Lower lobe of right lung (tissue), 2 donors: ENCODE results near the gene SH2D6. TPM values are rescaled to one million over a fixed set of nuclear protein-coding genes. Genes with fewer than 3 reads are reported as not detected.

ENCODE experiments used
- ATAC-seq, 2 donors: fragments of 200-7000 bp; cut with Tn5 transposase; one replicate each; pipeline ENCODE4 v1.9.1; 2020 to 2022; ENCODE audit warnings: mild to moderate bottlenecking in 2 of 2, moderate library complexity in 2 of 2
- DNase-seq: peaks from one replicate; pipeline ENCODE4 v3.0.0-alpha.2; 2020
- H3K27ac ChIP-seq: fragments of 200-600 bp; one replicate; pipeline ENCODE4 v1.8.0; 2022
- H3K27me3 ChIP-seq: fragments of 200-600 bp; one replicate; pipeline ENCODE4 v1.8.0; 2022; ENCODE audit warnings: low read depth
- H3K36me3 ChIP-seq: fragments of 200-600 bp; one replicate; pipeline ENCODE4 v1.8.0; 2022; ENCODE audit warnings: mild to moderate bottlenecking
- H3K4me1 ChIP-seq: fragments of 200-600 bp; one replicate; pipeline ENCODE4 v1.8.0; 2022
- H3K4me3 ChIP-seq: fragments of 200-600 bp; one replicate; pipeline ENCODE4 v1.8.0; 2022; ENCODE audit warnings: mild to moderate bottlenecking
- H3K9me3 ChIP-seq: fragments of 200-600 bp; one replicate; pipeline ENCODE4 v1.8.0; 2022
- intact Hi-C: fragments of 100-400 bp; cut with DNase I; formaldehyde crosslinking; loops from one replicate; pipeline ENCODE4 v1.11.0; 2022
- total RNA-seq: library from RNA; stranded (reverse); fragmentation: NEBNext Ultra II Directional; extraction: Animal tissue kit (Norgen Biotek cat#: 25700); gene quantifications from one replicate; pipeline ENCODE4 v1.2.1, GENCODE V29; 2021
- TF ChIP-seq, protein P1 (sequence below): fragments of 200-600 bp; IDR thresholded peaks from one replicate; pipeline ENCODE4 v1.8.0; 2022; ENCODE audit warnings: antibody characterized with exemption, mild to moderate bottlenecking
- donor health status: DM: no; HTN: yes; CAD: no; lungs with severe emphysema.

Gene SH2D6
- total RNA-seq, 1 donor from 2014 or later, result 0.97 TPM

DNA sequence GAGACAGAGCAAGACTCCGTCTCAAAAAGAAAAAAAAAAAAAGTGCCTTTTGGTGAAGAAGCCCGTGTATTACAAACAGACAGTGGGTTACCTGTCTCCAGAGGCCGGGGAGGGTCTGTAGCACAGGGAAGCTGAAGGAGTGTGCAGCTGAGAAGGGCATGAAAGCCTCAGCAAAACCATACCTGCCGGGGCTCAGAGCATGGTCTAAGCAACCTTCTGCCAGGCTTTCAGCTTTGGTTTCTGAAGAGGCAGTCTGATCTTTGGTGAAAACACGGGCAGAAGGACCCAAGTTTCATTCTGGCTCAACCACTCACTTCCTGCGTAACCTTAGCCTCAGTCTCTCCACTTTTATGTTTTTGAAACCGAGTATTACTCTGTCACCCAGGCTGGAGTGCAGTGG, 21.5 kb downstream of the SH2D6 start:
- TF ChIP-seq, protein P1, sequence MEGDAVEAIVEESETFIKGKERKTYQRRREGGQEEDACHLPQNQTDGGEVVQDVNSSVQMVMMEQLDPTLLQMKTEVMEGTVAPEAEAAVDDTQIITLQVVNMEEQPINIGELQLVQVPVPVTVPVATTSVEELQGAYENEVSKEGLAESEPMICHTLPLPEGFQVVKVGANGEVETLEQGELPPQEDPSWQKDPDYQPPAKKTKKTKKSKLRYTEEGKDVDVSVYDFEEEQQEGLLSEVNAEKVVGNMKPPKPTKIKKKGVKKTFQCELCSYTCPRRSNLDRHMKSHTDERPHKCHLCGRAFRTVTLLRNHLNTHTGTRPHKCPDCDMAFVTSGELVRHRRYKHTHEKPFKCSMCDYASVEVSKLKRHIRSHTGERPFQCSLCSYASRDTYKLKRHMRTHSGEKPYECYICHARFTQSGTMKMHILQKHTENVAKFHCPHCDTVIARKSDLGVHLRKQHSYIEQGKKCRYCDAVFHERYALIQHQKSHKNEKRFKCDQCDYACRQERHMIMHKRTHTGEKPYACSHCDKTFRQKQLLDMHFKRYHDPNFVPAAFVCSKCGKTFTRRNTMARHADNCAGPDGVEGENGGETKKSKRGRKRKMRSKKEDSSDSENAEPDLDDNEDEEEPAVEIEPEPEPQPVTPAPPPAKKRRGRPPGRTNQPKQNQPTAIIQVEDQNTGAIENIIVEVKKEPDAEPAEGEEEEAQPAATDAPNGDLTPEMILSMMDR, result no peak
- Histone ChIP-seq H3K4me1 (peaks cover 29% of the 10 kb centered on the region), H3K9me3 (no peaks in the 10 kb centered on the region), H3K27ac (no peak overlapping the region), H3K27me3 (no peaks in the 10 kb centered on the region), H3K4me3 (no peak overlapping the region), H3K36me3 (no peaks in the 10 kb centered on the region)
- intact Hi-C loops, result no loop called here
- DNase-seq, result no peak
- ATAC-seq, result no peak

DNA sequence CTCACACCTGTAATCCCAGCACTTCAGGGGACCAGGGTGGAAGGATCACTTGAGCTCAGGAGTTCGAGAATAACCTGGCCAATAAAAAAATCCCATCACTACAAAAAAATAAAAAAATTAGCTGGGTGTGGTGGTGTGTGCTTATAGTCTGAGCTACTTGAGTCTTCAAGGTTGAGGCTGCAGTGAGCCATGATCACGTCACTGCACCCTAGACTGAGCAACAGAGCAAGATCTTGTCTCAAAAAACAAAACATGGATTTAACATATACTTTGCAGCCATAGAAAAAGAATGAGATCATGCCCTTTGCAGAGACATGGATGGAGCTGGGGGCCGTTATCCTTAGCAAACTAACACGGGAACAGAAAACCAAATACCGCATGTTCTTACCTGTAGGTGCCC, 22.2 kb downstream of the SH2D6 start:
- H3K4me3 ChIP-seq, result no peak overlapping the region
- peaks cover 24% of the 10 kb centered on the region for H3K4me1 ChIP-seq
- TF ChIP-seq, protein P1, result no peak
- no peaks in the 10 kb centered on the region for H3K27me3 ChIP-seq
- intact Hi-C loops, result no loop called here
- H3K9me3 ChIP-seq, result no peaks in the 10 kb centered on the region
- H3K36me3 ChIP-seq, result no peaks in the 10 kb centered on the region
- no peak overlapping the region for H3K27ac ChIP-seq
- ATAC-seq (no peak), DNase-seq (no peak)

DNA sequence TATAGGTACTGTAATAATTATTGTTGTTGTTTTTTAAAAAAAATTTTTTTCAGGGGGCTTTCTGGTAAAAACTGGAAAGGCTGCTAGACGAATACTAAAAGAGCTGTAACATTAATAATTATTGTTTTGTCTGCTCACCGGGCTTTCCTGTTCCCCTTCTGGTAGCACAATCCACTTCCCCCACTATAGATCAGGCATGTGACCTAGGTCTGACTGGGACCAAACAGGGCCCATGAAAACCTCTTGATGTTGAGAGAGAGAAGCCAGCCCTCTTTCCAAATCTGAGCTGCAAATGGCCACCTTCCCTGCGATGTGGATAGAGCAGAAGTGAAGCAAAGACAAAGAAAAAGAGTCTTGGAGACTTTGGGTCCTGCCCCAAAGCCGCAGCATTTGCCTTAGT, 23.4 kb downstream of the SH2D6 start:
- no peak for DNase-seq
- ATAC-seq, result no peak
- no peak overlapping the region for H3K27ac ChIP-seq
- no peaks in the 10 kb centered on the region for H3K36me3 ChIP-seq
- no peak overlapping the region for H3K4me3 ChIP-seq
- H3K27me3 ChIP-seq, result no peaks in the 10 kb centered on the region
- no peaks in the 10 kb centered on the region for H3K9me3 ChIP-seq
- peaks cover 15% of the 10 kb centered on the region for H3K4me1 ChIP-seq
- intact Hi-C loops, result no loop called here
- TF ChIP-seq, protein P1, result no peak

DNA sequence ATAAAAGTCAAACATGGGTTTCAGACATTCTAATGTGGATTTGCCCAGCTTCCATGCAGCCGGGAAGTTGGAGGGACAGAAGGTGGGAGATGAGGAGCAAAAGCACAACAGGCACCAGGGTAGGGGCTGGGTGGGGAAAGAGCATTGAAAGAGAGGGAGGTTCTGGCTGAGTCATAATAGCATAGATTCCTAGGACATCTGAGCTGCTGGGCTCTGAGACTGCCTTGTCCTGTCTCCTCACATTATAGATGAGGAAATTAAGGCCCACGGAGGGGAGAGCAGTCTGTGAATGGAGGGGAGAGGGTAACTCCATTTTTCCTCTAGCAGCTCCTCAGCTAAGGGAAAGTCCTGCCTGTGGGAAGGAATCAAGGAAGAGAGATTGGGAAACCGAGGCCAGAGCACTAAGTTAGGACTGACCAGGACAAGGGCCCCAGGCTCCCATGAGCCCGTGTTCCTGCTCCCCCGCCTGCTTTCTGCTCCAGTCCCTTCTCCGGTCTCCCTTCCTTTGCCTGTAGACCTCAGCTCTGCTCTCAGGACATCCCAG, 26.2 kb downstream of the SH2D6 start:
- Histone ChIP-seq H3K9me3 (no peaks in the 10 kb centered on the region), H3K4me3 (no peak overlapping the region), H3K27me3 (no peaks in the 10 kb centered on the region), H3K4me1 (no peaks in the 10 kb centered on the region), H3K27ac (no peak overlapping the region), H3K36me3 (no peaks in the 10 kb centered on the region)
- TF ChIP-seq, protein P1, result no peak
- intact Hi-C loops, result no loop called here
- DNase-seq, result no peak
- ATAC-seq, result no peak

DNA sequence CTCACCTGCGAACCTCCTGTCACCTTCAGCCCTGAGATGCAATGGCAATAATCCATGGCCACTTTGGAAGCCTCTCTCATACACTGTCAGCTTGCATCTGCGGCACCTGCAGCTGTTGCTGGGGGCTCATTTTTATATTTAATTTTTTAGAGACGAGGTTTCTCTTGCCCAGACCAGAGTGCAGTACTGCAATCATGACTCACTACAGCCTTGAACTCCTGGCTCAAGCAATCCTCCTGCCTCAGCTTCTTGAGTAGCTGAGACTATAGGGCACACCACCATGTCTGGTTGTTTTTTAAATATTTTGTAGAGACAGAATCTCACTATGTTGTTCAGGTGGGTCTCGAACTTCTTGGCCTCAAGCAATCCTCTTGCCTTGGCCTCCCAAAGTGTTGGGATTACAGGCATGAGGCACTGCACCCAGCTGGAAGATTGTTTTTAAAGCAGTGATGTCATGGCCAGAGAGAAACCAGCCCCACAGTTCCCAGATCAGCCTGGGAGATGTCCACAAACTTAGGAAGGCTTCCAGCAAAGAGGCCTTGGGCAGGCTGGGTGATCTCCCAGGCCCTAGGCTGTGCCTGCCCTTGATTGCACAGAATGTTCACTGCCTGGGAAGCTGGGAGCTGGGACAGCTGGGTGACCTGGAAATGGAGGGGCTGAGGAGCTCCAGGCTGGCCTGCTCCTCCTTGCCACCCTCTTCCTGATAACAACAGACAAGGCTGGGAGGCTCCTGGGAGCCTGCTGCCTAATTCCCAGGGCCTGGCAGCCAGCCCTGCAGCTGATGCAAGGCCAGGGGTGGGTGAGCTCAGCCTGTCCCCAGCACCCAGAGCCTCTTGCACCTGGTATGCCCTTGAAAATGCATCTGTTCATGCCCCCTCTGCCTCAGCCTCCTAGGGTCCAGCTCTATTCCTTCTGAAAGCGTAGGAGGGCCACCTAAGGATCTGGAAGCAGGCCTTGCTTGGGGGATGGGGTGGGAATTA, 27.1 kb downstream of the SH2D6 start:
- no peak overlapping the region for H3K4me3 ChIP-seq
- H3K36me3 ChIP-seq, result no peaks in the 10 kb centered on the region
- no peaks in the 10 kb centered on the region for H3K27me3 ChIP-seq
- ATAC-seq, result peak in 1 of 2 donors; percentile 27
- no peaks in the 10 kb centered on the region for H3K4me1 ChIP-seq
- no peak for DNase-seq
- H3K9me3 ChIP-seq, result no peaks in the 10 kb centered on the region
- TF ChIP-seq, protein P1, result no peak
- intact Hi-C loops, result no loop called here
- peak overlapping the region; percentile 7 for H3K27ac ChIP-seq
